GM19397 (cell line): ENCODE results near the gene CTNNB1.
"Not testable (repeated sequence)": the region's sequence is repeated elsewhere in the genome, so short reads cannot be mapped to it uniquely, and the experiment has no call there.

Experiments
- ATAC-seq: cut with Tn5 transposase; IDR thresholded peaks from one replicate; pipeline ENCODE4 v1.9.1; 2021; ENCODE audit warnings: mild to moderate bottlenecking, moderate library complexity; ENCODE audit not compliant: unreplicated experiment

CTNNB1 gene

DNA sequence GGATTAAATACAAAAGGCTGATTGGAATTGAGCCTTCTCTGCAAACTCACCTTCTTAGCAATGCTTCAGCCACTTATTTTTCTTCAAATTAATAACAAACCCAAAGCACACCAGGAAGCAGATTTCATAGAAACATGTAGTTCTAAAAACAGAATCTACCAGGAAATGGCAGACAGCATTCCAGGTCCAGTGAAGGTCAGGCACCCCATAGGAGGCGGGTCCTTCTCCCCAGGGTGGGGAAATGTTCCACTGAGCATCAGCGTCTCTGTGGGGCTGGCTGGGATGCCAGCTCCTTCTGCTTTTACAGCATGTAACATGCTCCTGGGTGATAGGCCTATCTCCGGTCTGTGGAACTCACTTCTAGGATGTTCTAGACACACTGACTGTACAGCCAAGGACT, 49.2 kb downstream of the CTNNB1 start:
- ATAC-seq: no peak

DNA sequence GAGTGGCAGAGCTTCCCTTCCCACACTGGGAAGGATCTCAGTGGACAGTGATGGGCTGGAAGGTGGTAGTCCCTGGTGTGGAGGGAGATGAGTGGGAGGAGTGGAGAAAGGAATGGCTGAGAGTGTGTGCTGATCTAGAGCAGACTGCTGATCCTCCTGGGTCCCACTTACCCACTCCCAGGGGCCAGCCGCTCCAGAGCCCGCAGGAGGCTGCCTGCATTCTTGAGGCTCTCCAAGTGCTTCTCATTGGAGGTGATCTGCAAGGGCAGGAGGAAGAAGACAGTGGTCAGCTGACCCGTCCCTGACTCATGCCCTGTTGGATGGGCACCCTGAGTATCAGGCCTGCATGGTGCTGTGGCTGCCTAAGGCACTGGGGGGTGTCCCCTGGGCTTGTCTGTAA, 50.0 kb downstream of the CTNNB1 start:
- no peak for ATAC-seq

GRCh38 chr3:41250825-41251224, 51.5 kb downstream of the CTNNB1 start:
- ATAC-seq: no peak

GRCh38 chr3:41251593-41251992, 52.3 kb downstream of the CTNNB1 start:
- ATAC-seq: no peak

DNA sequence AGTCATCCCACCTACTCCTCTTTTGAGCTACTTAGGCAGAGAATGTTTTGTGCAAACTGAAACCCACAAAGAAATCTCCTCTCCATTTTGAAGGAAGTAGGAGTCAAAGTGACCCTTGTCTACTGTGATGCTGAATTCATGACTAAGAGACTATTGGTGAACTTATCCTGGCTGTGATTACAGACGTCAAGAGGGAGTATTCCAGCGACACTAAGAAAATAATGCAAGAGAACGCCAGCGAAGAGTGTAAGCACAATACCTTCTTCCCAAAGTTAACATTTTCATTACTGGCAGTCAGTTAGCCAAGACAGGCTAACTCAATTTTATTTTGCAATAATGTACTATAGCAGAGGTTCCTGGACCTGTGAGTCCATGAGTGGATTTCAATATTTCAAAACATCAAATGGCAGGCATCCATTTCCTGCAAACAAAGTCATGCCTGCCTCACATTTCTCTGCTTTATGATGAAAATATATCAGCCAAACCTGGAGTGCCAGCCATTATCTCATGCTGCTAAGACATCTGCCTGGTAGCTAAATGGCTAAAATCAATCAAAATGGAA, 59.0 kb downstream of the CTNNB1 start:
- ATAC-seq: no peak

DNA sequence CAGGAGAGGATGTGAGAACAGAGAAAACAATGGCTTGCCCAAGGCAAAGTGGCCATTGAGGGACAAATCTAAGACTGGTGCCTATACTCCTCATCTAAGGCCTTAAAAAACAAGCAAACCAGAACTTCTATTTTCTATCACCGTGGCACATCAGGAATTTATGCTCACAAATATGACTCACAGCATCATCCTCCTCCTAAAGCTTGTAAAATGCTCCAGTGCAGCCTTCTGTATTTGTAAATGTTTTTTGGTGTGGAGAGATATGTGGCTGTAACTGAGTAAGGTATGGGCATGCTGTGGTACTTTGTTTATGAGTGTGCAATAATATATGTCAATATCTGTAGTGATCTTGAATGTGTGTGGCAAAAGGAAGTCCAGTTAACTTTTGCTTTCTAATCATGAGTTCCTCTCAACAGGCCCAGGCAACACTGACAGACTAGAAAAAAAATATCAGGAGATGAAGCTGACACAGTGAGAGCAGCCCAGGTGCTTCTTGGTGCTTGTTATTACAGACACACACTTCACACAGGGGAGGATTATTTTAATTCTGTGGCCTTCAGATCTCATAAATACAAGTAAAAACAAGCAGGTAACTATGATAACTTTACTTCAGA, 60.3 kb downstream of the CTNNB1 start:
- no peak for ATAC-seq

DNA sequence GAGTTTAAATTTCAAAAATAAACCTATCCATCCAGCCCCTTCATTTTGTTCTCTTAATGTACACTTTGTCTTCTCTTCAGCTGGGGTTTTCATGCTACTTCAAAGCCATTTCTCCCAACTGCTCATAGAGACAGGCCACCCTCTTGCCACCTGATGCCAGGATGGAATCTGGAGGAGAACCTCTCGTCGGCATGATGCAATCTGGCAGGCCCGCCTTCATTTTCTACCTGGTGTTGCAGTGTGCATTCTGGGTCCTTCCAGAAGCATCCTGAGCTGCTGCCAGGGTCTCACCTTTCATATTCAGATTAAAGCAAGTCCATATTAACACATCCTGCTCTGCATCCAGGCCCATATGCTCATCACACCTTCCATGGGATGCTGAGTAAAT, 60.8 kb downstream of the CTNNB1 start:
- no peak for ATAC-seq

DNA sequence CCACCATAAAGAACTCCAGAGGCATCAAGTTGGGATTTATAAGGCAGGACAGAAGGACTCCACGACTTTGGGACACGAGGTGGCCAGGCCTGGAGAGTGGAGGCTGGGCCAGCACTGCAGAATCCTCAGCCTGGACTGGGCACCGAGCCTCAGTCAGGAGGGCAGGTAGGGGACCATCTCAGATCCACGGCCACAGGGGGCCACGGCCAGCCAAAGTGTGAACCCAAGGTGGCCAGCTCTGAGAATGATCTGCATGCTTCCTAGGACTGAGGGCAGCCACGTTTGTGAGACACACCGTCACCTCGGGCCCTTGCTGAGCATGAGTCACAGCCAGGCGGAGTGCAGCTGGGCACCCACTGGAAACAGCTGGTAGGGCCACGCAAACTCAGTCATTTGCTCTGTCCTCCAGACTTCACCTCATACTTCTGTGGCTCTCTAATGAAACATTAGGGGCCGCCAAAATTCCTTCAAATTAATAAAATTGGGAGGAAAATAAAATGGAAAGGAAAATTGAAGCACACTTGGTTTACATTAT, 65.8 kb downstream of the CTNNB1 start:
- no peak for ATAC-seq

DNA sequence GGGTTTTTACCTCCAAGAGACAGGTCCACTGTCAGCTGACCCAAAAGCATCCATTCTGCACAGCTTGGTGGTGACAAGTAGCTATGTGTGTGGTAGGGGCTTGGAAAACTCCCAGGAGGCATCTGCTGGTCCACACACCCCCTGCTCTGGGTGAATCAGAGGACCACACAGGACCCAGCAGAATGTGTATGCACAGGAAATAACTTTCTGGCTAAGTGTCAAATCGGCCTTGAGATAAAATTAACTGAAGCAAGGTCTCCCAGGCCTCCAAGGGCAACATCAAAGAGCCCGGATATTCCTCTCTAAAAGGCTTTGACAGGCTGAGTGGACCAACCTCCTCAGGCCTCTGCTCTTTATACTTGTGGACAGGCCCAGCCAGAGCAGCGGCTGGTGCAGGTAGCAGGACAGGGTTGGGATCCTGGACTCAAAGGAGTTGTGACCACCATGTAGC, 66.5 kb downstream of the CTNNB1 start:
- no peak for ATAC-seq

DNA sequence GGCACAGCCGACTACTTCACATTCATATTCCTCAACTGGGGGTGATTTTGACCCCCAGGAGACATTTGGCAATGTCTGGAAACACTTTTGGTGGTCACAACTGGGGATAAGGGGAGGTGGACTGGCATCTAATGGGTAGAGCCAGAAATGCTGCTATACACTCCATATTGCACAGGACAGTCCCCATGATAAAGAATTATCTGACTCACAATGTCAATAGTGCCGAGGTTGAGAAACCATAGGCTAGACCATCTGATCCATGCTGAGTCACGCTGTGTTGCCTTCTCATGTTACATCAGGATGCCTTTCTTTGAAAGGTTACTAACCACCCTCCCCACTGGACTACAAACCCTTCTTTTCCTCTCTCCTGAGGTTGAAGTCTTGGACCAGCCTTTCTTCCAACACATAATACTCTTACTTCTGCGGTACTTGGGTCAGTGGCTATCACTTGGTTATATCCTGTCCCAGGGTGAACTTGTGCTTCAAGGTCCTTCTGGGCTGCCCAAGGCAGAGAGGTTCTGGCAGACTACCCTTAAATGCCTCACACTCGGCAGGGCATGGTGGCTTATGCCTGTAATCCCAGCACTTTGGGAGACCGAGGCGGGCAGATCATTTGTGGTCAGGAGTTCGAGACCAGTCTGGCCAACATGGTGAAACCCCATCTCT, 68.8 kb downstream of the CTNNB1 start:
- no peak for ATAC-seq

DNA sequence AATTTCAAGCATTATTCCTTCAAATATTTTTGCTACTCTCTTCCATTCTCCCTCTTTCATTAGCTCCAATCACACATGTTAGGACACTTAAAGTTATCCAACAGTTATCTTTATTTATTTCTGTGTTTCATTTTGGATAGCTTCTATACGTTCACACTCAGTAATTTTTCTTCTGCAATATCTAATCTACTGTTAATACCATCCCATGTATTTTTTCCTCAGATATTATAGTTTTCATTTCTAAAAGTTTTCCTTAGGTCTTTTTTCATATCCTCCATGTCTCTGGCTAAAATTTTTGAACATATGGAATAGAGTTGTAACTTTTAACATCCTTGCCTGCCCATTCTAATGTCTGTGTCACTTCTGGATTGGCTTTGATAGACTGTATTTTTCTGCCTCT, 73.4 kb downstream of the CTNNB1 start:
- no peak for ATAC-seq

GRCh38 chr3:41274944-41275668, 75.8 kb downstream of the CTNNB1 start:
- ATAC-seq: no peak

GRCh38 chr3:41276191-41276590, 76.9 kb downstream of the CTNNB1 start:
- no peak for ATAC-seq

GRCh38 chr3:41277790-41278465, 78.6 kb downstream of the CTNNB1 start:
- ATAC-seq: no peak

DNA sequence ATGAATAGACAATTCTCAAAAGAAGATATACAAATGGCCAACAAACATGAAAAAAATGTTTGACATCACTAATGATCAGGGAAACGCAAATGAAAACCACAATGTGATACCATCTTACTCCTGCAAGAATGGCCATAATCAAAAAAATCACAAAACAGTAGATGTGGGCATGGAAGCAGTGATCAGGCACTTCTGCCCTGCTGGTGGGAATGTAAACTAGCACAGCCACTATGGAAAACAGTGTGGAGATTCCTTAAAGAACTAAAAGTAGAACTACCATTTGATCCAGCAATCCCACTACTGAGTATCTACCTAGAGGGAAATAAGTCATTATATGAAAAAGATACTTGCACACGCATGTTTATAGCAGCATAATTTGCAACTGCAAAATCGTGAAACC, 85.6 kb downstream of the CTNNB1 start:
- not testable (repeated sequence) for ATAC-seq

GRCh38 chr3:41286305-41286704, 87.0 kb downstream of the CTNNB1 start:
- no peak for ATAC-seq

DNA sequence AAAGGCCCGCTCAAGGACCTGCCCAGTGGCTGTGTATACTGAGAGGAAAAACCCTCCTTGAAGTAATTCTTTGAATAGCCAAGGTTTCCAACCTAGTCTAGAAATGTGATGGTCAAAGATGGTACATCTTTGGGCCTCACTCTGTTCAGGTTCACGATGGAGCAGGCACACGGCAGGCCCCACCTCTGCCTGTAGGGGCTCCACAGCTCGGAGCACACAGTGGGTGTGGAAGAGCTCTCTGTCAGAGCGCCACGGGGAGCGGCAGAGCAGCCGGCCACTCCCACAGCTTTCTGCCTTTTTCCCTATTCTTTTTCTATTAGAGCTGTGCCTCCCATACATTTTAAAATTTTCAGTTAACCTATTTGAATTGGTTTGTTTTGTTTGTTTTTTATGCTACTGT, 89.5 kb downstream of the CTNNB1 start:
- no peak for ATAC-seq
